ENCODE measurements around the gene EIF2AK2. TPM values are rescaled to one million over a fixed set of nuclear protein-coding genes. Genes with fewer than 3 reads are reported as not detected.
A peak's percentile ranks its signal among the peaks of the same experiment; 100 is the strongest.
"Not testable (repeated sequence)": the region's sequence is repeated elsewhere in the genome, so short reads cannot be mapped to it uniquely, and the experiment has no call there.

EIF2AK2 gene
- total RNA-seq, 6 experiments from 2014 or later = 10.2 to 19.0 (median 13.3) TPM

DNA sequence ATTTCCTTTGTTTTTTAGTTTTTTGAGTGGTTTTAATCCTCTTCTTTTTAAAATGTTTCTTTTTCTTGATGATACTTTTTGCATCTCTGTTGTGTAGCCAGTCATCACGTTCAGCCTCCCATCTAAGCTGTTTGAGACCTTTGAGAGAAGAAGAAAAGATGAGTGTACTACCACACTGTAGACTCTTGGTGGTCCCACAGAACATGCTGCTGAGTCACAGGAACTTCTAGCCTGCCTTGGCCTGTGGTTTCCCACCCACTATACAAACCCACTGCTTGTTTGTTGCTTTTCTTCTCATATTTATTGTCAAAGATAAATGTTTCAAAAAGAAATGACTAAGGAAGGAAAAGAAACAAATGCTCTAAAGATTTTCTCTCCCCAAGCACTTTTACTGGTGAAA, 45.0 kb upstream of the EIF2AK2 start:
- Histone ChIP-seq H3K27me3 (no peaks in the 10 kb centered on the region), H3K27ac (no peak overlapping the region), H3K36me3 (peaks cover 0 to 38% (median 17%) of the 10 kb centered on the region in 4 donors), H3K9me3 (no peaks in the 10 kb centered on the region), H3K4me1 (peaks cover 0 to 9% (median 4%) of the 10 kb centered on the region in 4 donors), H3K4me3 (no peak overlapping the region)
- WGBS (ENCODE audit: insufficient coverage, low coverage, low lambda C conversion rate, missing lambda C conversion rate) = 73% methylated on average over 1 of the region's 1 CpG
- intact Hi-C loops (cut with DNase I) = no loop called here
- TF ChIP-seq, protein P1, sequence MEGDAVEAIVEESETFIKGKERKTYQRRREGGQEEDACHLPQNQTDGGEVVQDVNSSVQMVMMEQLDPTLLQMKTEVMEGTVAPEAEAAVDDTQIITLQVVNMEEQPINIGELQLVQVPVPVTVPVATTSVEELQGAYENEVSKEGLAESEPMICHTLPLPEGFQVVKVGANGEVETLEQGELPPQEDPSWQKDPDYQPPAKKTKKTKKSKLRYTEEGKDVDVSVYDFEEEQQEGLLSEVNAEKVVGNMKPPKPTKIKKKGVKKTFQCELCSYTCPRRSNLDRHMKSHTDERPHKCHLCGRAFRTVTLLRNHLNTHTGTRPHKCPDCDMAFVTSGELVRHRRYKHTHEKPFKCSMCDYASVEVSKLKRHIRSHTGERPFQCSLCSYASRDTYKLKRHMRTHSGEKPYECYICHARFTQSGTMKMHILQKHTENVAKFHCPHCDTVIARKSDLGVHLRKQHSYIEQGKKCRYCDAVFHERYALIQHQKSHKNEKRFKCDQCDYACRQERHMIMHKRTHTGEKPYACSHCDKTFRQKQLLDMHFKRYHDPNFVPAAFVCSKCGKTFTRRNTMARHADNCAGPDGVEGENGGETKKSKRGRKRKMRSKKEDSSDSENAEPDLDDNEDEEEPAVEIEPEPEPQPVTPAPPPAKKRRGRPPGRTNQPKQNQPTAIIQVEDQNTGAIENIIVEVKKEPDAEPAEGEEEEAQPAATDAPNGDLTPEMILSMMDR (IDR thresholded peaks at IDR 0.05) = no peak
- no peak for TF ChIP-seq POLR2A (IDR thresholded peaks at IDR 0.05)
- ATAC-seq (no peak), DNase-seq (no peak)

DNA sequence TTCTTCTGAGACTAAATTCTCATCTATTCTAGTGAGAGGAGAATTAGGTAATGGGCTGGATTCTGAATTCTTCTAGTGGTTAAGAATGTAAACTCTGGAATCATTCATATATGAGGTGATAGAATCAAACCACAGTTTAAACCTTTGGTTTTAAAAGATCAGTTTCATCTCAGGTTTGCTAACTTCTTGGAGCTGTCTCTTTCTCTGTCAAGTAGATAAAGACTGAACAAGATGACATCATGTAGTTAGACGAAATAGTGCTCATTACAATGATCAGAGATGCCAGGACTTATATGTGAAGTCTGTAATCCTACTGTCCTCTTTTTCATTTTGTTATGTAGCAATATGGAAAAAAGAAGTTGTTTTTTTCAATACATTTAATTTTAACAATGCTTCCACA, 44.4 kb upstream of the EIF2AK2 start:
- Histone ChIP-seq H3K27ac (no peak overlapping the region), H3K36me3 (peaks cover 0 to 33% (median 14%) of the 10 kb centered on the region in 4 donors), H3K4me1 (peaks cover 0 to 9% (median 4%) of the 10 kb centered on the region in 4 donors), H3K4me3 (no peak overlapping the region), H3K9me3 (no peaks in the 10 kb centered on the region), H3K27me3 (no peaks in the 10 kb centered on the region)
- DNase-seq (no peak), ATAC-seq (no peak)
- WGBS (ENCODE audit: insufficient coverage, low coverage, low lambda C conversion rate, missing lambda C conversion rate) = 76% methylated on average over 1 of the region's 1 CpG
- intact Hi-C loops (cut with DNase I) = no loop called here
- TF ChIP-seq POLR2A (IDR thresholded peaks at IDR 0.05) = no peak
- TF ChIP-seq, protein P1 (IDR thresholded peaks at IDR 0.05) = no peak

DNA sequence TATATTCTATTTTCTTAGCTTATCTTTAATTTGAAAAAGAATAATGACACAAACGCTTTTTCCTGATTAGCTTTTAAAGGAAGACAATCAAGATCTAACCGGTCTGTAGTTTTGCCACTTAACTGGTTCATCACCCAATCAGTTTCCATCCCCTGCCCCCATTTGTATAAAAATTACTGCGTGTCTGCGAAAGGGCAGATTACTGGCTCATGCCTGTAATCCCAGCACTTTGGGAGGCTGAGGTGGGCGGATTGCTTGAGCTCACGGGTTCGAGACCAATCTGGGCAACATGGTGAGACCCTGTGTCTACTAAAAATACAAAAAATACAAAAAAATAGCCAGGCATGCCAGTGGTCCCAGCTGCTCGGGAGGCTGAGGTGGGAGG, 41.9 kb upstream of the EIF2AK2 start:
- TF ChIP-seq, protein P1 (IDR thresholded peaks at IDR 0.05) = no peak
- TF ChIP-seq POLR2A (IDR thresholded peaks at IDR 0.05) = no peak
- intact Hi-C loops (cut with DNase I) = no loop called here
- 89% methylated on average over 8 of the region's 8 CpGs for WGBS (ENCODE audit: insufficient coverage, low coverage, low lambda C conversion rate, missing lambda C conversion rate)
- Histone ChIP-seq H3K4me1 (peaks cover 0 to 9% (median 4%) of the 10 kb centered on the region in 4 donors), H3K4me3 (no peak overlapping the region), H3K27me3 (no peaks in the 10 kb centered on the region), H3K9me3 (no peaks in the 10 kb centered on the region), H3K36me3 (peaks cover 0 to 29% (median 7%) of the 10 kb centered on the region in 4 donors), H3K27ac (no peak overlapping the region)
- DNase-seq = no peak
- ATAC-seq = no peak

DNA sequence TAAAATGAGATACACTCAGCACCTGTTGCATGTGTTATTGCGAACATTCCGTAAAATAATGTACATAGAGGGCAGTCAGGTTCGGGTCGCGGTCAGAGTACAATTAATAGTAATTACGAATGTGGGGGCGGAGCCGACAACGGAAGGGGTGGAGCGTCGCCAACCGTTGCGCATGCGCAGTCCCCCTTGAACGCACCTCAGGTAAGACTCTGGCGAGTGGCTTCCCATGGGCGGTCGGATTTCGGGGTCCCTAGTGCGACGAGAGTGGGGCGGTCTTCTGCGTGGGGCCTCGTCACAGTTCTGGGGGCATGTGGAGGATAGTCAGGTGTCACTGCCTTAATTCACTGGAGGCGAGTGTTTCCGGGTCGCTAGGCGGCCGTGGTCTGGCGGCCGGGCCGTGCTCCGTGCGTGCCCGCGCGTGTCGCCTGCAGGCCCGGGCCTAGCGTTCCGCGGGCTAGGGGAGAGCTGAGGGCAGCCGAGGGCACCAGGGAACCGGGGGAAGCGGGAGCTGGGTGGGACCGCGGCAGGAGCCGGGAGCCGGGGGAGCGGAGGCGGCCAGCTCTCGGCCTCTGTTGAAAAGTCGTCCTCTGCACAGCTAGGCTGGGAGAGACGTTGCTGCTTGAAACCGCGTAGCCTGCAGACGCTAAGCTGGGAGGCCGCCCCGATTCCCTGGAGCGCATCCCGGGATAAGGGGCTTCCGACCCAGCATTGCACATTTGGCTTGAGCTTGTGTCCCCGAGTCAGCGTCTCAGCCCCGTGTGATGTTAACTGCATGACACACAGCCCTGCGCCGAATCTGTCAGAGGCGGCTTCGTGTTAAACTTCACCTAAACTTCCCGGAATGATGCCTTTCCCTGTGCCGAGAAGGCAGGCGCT, 39.8 kb upstream of the EIF2AK2 start, which contains the start of gene CEBPZOS:
TSS of gene CEBPZOS (plus strand) at position 177 of the 876 bp plus-strand sequence. CDS start 3,209 bp downstream, outside the sequence.
- Histone ChIP-seq H3K9me3 (no peaks in the 10 kb centered on the region), H3K4me1 (peaks cover 0 to 9% (median 4%) of the 10 kb centered on the region in 4 donors), H3K27ac (peak within 1 kb of the TSS; percentile 78 to 91 (median 83)), H3K4me3 (peak within 1 kb of the TSS; percentile 74 to 91 (median 89)), H3K36me3 (peaks cover 0 to 13% (median 0%) of the 10 kb centered on the region in 4 donors), H3K27me3 (no peaks in the 10 kb centered on the region)
- TF ChIP-seq, protein P1 (IDR thresholded peaks at IDR 0.05) = no peak
- TF ChIP-seq POLR2A (IDR thresholded peaks at IDR 0.05) = peak; percentile 80
- WGBS (ENCODE audit: insufficient coverage, low coverage, low lambda C conversion rate, missing lambda C conversion rate) = under 1% methylated on average over 20 of the region's 72 CpGs
- DNase-seq (peak; percentile 89), ATAC-seq (peak; percentile 92 to 94 (median 92))
- intact Hi-C loops (cut with DNase I) = no loop called here

DNA sequence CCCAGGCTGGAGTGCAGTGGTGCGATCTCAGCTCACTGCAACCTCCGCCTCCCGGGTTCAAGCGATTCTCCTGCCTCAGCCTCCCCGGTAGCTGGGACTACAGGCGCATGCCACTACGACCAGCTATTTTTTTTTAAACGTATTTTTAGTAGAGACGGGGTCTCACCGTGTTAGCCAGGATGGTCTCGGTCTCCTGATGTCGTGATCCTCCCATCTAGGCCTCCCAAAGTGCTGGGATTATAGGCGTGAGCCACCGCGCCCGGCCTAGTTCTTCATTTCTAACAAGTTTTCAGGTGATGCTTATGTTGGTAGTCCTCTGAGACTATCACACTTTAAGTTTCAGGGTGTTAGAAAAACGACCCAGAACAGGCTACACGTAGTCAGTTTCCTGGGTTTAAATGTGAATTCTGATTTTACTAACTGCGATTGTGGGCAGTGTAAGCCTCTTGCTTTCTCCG, 39.1 kb upstream of the EIF2AK2 start:
- H3K4me3 ChIP-seq = peak overlapping the region; percentile 74 to 91 (median 89)
- intact Hi-C loops (cut with DNase I); DNase-seq; ATAC-seq; H3K27me3 ChIP-seq; H3K36me3 ChIP-seq; H3K9me3 ChIP-seq; H3K4me1 ChIP-seq: not testable (repeated sequence)
- H3K27ac ChIP-seq = peak overlapping the region; percentile 78 to 91 (median 83)
- WGBS (ENCODE audit: insufficient coverage, low coverage, low lambda C conversion rate, missing lambda C conversion rate) = 81% methylated on average over 17 of the region's 20 CpGs
